ENCODE data around the gene BRPF3. TPM values are rescaled to one million over a fixed set of nuclear protein-coding genes. Genes with fewer than 3 reads are reported as not detected.

The BRPF3 gene
- total and polyA plus RNA-seq, 9 of the 15 experiments (the other 6 are each of a cell fraction or from before 2014, with no cell fraction given), result 2.2 to 19.3 (median 8.0) TPM

- peak; percentile 86 for TF ChIP-seq NFYB (IDR thresholded peaks at IDR 0.05; ENCODE audit: extremely low read depth, insufficient read length)
- no peak for TF ChIP-seq MCM7 (IDR thresholded peaks at IDR 0.05)
Observed at GRCh38 chr6:36244641-36245280, 48.2 kb downstream of the BRPF3 start (continued).

GRCh38 chr6:36245572-36246061, 49.1 kb downstream of the BRPF3 start:
- H3K79me2 ChIP-seq (ENCODE audit: control insufficient read depth, insufficient read depth, low read length), result no peaks in the 10 kb centered on the region
- peak; percentile 78 for ATAC-seq
- in situ Hi-C loops (cut with MboI) (no loop called here), intact Hi-C loops (cut with micrococcal nuclease) (no loop called here)
- ChIA-PET POLR2A (interaction anchor here (0.6 to 1.5 kb wide), 5 partner anchors 8 to 432 kb away, joined by 3 to 4 read pairs (median 3); no protein-coding TSS in a partner anchor), CTCF (ENCODE audit: low intra/inter-chr PET ratio) (no interaction called here)
- no peaks in the 10 kb centered on the region for H4K20me1 ChIP-seq (replicated peaks; ENCODE audit: control insufficient read depth, insufficient read depth, low read length)
- H3K9ac ChIP-seq (ENCODE audit: insufficient read depth in 1 of 2, low read depth in 2 of 2, low read length in 2 of 2), result no peak overlapping the region
- no peak overlapping the region for H3K4me2 ChIP-seq (ENCODE audit: insufficient read depth, low read length)
- no peak overlapping the region for H3K27ac ChIP-seq (ENCODE audit: extremely low read depth, low read depth, low read length)
- H3K4me3 ChIP-seq, result no peak overlapping the region
- no peaks in the 10 kb centered on the region for H3K36me3 ChIP-seq (ENCODE audit: control insufficient read depth, insufficient read depth, low read length)
- no TSS peak for BruUV-seq (replicated peaks)
- H3K9me1 ChIP-seq (ENCODE audit: control insufficient read depth, insufficient read depth, low read length), result no peaks in the 10 kb centered on the region
- H3K27me3 ChIP-seq (ENCODE audit: control insufficient read depth in 2 of 2, insufficient read depth in 2 of 2, low read length in 2 of 2), result peaks cover 33 to 51% of the 10 kb centered on the region in 2 experiments
- DNase-seq (ENCODE audit: extremely low read depth in 1 of 4, low spot score in 3 of 4), result peak; percentile 42 to 54 (median 46)
- no peak for FAIRE-seq
- 11% methylated on average over 8 of the region's 8 CpGs for WGBS (ENCODE audit: insufficient coverage, low coverage, missing lambda C conversion rate)
- peaks cover 0 to 7% of the 10 kb centered on the region in 2 experiments; a peak in 2 of 5 replicates for H3K4me1 ChIP-seq (replicated peaks in 1 of 2; ENCODE audit: control insufficient read depth in 2 of 2, insufficient read depth in 2 of 2, low read length in 2 of 2)
- no peaks in the 10 kb centered on the region for H3K9me3 ChIP-seq (replicated peaks; ENCODE audit: control insufficient read depth, insufficient read depth, low read depth, low read length)
- H2AFZ ChIP-seq (ENCODE audit: low read depth, low read length), result no peak overlapping the region
- TF ChIP-seq NEUROD1 (IDR thresholded peaks at IDR 0.05; ENCODE audit: borderline replicate concordance, low read depth, low read length, partially characterized antibody), result peak; percentile 26
- peak; percentile 86 for TF ChIP-seq ZNF764 (CRISPR knock-in tag; IDR thresholded peaks at IDR 0.05; ENCODE audit: low read depth)
- no peak for TF ChIP-seq ZBTB26 (CRISPR knock-in tag; IDR thresholded peaks at IDR 0.05)
- 0 out of 2 replicates have a peak, but pooled peaks have one; percentile 20 for TF ChIP-seq TCF7 (IDR thresholded peaks at IDR 0.05; ENCODE audit: borderline replicate concordance)
- no peak for TF ChIP-seq XRCC5 (IDR thresholded peaks at IDR 0.05; ENCODE audit: low read depth, low read length)
- TF ChIP-seq RAD21 (CRISPR knock-in tag; conservative IDR thresholded peaks at IDR 0.05 in 1 of 2, IDR thresholded peaks at IDR 0.05 in 1 of 2), result peak in 1 of 2 experiments; percentile 18; a peak in 1 of 4 replicates
- 0 out of 2 replicates have a peak, but pooled peaks have one; percentile 40 for TF ChIP-seq ZKSCAN1 (IDR thresholded peaks at IDR 0.05; ENCODE audit: low read depth, low read length)
- TF ChIP-seq CTCF (IDR thresholded peaks at IDR 0.05 in 2 of 3, conservative IDR thresholded peaks at IDR 0.05 in 1 of 3; ENCODE audit: insufficient read depth in 2 of 3, low read depth in 1 of 3, low read length in 3 of 3), result peak; percentile 61 to 66 (median 64)
